ENCODE results near the gene TTC34.
"Not testable (repeated sequence)": the region's sequence is repeated elsewhere in the genome, so short reads cannot be mapped to it uniquely, and the experiment has no call there.

TTC34 gene

DNA sequence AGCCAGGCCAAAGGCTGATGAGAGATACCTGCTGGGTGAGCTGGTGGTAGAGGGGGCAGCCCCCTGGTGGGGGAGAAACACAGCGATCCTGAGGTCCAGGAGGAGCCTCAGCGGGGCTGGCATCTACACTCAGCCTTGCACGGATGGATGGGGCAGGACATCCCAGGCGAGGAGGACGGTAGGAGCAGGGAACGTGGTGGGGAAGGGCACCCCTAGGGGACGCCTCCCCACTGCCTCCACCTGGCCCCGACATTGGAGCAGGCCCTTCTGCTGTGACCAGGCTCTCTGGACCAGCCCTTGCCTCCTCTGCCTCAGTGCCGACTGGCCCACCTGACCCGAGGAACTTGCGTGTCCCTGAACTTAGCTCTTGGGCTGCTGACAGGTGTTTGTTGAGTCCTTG is 162.3 kb downstream of the TTC34 start:
- FAIRE-seq = no peak

DNA sequence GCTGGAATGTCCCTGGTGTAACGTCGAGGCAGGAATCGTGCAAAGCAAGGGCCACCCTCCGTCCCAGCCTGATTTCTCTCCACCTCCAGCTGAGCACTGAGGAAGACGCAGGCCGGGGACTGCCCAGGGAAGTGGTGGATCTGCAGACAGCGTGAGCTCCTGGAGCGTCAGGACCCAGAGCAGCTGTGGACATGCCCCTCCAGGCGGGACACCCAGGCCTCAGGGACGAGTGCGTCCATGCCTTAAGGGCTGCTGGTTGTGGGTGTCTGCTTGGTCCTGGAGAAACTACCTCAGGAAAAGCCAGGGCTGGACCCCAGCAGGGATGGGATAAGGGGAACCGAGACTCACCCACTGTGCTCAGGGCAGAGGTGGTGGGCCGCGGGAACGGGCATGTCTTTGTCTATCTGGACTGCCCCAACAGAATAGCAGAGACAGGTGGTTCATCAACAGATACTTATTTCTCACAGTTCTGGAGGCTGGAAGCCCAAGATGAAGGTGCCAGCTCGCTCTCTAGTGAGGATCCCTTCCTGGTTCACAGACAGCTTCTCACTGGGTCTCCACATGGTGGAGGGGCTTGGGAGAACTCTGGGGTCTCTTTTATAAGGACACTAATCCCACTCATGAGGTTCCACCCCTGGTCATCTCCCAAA is 162.9 kb downstream of the TTC34 start:
- FAIRE-seq = no peak

DNA sequence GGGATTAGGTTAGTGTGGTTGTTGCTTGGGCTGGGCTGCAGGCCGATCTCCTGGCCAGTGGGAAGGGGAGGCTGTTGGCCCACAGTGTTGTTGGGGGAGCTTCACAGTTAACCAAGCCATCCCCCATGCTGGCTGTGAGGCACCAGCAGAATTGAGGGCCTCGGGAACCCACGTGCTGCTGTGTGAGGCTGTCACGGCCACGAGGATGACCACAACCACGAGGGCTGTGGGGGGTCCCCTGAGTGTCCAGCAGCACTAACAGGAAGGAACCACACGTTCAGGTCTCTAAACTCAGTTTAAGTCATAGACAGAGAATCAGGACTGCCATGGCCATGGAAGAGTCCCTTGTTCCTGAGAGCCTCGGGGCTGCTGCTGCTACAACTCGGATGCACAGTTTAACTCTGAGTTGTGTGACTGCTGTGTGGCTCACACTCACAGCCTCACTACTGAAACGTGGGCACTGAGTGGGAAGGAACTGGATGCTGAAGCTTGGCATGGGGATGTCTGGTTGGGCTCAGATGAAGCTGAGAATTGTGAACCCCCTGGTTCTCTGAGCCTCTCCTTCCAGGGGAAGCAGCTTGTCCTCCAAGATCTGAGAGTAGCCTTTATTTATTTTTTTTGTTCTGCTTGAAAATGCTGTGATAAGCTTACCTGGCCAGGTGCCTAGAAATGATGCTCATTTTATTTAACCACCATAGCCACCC is 163.9 kb downstream of the TTC34 start:
- FAIRE-seq = no peak

DNA sequence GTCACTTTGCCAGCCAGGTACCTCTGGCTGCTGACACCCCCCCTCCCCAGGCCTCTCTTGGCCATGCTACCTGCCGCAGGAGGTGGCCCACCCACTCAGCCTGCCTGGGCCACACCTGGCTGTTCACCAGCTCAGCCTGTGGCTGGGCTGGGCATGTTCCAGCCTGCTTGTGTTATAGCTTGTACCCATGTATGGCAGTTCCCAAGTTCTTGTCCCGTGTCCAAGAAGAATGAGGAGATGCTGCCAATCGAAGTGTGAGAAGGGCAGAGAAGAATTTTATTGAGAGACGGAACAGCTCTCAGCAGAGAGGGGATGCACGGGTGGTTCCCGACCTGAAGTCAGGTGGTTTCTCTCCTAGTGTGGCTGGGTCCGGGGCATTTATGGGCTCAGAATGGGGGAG is 164.8 kb downstream of the TTC34 start:
- no peak for FAIRE-seq

DNA sequence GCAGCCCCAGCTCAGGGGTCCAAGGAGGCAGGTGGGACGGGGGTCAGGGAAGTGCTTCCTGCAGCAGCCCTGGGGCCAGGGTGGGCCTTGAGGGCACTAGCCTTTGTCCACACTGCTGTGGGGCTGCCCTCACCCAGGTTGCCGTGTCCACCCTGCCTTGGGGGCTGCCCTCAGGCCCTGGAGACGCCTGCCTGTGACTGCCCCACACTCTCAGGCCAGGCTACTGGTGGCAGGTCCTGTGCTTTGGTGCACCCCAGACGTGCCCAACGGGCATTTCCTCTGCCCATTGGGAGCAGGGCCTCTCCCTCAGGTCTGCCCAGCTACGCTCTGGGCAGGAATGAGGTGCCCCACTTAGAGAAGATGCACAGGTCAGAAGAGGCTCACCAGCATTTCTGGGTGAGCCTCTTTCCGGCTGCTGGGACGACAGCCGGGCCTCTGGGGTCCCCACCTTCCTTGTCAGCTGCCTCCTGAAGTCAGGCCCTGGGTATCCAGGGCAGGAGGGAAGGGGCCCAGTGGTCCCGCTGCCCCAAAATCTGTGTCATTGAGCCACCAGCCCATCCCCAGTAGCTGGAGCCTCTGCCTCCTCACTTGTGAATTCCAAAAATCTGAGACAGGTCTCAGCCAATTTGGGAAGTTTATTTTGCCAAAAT is 166.0 kb downstream of the TTC34 start:
- no peak for FAIRE-seq

DNA sequence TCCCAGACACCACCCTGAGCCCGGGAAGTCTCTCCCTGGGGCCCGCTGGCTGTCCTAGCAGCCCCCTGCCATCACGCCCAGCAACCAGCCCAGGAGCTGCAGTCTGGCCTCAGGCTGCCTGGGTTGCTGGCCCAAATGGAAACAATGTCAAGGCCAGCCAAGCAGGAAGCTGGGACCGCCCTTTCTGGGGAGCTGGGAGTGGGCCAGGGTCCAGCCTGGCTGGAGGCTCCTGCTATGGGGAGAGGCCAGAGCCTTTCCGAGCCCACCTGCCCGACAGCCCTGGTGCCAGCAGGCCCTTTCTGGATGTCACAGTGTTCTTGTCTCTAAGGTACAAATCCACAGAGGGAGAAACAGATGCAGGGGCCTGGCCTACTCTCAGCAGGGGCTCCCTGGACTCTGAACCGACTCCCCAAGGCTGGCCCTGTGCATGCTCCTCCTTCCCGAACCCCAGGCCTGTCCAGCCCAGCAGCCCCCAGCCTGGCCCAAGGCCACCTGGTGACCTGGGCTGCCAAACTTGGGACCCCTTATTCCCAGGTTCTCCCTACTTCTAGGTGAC is 167.5 kb downstream of the TTC34 start:
- no peak for FAIRE-seq

DNA sequence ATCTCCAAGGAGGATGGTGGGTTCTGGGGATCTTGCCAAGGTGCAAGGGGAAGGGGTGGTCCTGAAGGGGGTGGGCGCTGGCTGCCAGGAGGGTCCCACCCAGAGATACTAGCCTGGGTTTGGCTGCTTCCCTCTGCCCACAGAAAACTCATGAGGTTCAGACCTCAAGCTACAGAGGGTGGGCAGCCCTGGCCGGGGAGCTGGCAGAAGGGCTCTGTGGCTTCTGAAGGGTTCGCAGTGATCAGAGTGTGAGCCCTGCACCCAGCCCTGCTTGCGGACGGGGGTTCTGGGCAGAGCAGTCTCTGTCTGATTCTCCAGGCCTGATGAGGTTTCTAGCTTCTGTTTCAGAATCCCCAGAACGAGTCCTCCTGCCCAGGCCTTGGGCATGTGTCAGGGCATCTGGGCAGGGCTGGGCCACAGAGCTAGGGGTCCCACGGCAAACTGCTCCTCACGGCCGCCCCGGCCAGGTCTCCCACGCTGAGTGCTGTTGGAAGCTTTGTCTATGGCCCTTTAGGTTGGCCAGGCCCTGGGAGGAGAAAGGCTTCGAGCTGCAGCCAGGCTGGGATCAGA is 168.0 kb downstream of the TTC34 start:
- no peak for FAIRE-seq

DNA sequence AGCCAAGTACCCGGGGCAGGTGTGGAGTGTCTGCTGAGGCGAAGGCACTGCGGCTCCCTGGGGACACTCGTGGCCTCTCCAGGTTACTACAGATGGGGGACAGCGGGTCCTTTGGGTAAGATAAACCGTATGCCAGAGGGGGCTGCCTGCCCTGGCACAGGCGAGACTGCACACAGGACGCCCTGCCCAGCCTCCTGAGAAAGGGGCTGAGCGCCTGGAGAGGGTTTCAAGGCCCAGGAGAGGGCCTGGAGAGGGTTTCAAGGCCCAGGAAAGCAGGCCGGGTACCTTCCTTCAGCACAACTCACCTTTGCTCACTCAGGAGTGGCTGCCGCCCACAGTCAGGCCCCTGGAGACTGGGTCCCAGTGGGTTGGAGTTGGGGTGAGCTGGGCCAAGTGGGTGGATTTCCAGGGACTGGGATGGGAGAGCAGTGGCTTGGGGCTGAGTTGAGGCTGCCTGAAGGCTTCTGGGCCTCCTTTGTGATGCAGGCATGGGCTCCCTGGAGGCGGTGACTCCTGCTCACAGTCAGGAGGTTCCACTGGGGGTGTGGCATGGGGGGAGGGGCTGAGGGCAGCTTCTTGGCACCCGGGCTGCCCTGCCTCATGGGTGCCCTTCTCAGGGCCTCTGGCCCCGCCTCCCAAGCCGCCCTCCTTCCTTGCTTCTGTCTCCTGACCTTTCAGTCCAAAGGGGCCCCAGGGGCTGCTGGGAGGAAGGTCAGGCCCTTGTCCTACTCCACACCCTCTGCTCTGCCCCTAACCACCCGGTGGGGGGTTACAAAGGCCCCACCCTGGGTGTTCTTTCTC is 168.7 kb downstream of the TTC34 start, which contains the start of gene MMEL1:
Gene MMEL1 (minus strand): TSS at position 456 of the 801 bp plus-strand sequence. CDS start 3,532 bp downstream, outside the sequence.
- no peak for FAIRE-seq

DNA sequence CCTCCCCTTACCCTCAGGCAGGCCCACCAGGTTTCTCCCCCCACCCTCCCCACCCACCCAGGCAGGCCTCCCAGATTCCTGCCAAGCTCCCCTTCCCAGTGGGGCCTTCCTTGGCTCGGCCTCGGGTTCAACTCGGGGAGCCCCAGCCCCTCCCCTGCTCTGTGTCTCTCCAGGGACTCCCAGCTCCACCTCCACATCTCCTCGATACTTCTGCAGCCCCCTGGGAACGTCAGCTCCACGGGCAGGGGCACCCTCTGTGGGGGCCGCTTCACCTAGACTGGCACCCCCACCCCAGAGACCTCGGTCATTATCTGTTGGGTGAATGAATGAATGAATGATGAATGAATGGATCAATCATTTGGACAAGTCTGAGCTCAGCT is 169.5 kb downstream of the TTC34 start:
- FAIRE-seq = no peak

DNA sequence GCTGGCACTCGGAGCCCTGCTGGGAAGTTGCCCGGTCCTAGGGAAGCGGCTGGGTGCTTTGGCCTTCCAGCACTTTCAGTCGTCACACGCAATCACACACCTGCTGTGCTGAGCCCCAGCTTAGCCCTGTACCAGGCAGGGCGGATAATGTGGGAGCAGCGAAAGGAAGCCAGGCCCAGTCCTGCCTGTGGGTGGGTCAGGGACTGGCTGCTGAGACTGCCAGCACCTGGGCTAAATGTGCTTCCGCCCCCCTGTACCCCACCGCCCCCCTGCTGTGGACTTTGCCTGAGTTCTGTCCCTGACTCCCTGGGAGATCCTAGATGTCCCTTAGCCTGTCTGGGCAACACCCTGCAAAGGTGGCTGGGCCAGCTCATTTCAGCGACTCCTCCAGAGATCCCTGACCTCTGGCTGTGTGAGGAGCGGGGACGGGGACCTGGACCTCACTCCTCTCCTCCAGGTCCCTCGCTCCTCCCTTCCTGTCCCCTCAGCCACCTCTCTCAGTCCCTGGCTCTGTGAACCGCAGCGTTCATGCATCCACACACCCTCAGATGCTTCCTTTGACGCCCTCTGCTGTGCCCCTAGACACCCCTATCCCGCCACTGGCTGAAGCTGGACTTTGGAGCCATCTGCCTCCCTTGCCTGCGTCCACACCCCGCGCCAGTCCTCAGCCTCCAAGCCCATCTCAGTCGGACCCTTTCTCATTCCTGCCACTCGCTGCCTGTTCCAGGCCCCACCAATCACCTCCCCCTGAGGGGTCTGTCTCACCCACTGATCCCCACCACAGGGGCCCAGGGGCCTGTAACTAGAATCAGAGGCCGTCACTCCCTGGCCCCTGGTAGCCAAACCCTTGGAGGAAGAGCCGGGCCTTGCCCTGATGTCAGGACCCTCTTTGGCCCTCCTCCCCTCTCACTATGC is 170.1 kb downstream of the TTC34 start:
- FAIRE-seq = no peak

DNA sequence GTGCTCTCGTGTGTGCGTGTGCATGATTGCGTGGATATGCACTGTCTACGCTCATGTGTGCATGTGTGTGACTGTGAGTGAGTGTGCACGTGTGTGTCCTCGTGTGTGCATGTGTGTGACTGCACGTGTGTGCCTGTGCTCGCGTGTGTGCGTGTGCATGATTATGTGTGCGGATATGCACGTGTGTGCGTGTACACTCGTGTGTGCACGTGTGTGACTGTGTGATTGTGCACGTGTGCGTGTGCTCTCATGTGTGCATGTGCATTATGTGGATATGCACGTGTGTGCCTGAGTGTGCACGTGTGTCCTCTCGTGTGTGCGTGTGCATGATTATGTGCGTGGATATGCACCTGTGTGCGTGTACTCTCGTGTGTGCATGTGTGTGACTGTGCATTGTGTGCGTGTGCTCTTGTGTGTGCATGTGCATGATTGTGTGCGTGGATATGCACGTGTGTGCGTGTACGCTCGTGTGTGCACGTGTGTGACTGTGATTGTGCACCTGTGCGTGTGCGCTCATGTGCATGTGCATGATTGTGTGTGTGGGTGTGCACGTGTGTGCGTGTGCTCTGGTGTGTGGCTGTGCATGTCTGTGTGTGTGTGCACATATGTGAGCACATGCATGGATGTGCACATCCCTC is 170.9 kb downstream of the TTC34 start:
- no peak for FAIRE-seq

DNA sequence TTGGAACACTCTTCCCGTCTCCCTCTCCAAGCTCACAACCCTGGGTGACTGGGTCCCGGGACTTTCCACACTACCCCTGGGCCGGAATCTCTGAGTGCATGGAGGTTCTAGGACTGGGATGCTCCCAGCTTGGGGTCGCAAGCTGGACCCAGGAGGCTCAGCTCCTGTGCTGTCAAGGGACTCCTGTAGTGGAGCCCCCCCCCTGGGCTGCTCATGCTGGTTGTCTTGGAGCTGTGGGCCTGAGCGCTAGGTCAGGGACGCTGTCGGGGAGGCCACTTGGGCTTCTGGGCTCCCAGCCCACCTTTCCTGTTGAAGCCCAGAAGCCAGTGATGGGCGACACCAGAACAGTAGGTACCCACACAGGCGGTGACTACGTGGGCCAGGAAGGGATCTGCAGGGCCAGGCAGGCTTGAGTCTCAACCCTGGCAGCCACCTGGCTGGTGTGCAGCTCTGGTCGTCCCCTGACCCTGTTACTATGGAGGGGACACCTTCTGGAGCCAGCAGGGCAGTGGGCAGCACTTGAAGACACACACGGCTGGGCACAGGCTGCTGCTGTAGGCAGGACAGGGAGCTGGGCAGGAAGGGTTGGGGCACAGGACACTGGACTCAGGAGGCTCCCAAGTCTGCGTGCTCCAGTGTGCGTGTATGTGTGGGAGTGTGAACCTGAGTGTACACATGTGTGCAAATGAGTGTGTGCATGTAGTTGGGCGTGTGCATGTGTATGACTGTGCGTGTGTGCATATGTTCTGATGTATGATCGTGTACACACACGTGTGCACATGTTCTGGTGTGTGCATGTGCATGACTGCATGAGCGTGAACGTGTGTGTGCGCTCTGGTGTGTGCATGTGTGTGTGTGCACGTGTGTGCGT is 171.6 kb downstream of the TTC34 start:
- no peak for FAIRE-seq

DNA sequence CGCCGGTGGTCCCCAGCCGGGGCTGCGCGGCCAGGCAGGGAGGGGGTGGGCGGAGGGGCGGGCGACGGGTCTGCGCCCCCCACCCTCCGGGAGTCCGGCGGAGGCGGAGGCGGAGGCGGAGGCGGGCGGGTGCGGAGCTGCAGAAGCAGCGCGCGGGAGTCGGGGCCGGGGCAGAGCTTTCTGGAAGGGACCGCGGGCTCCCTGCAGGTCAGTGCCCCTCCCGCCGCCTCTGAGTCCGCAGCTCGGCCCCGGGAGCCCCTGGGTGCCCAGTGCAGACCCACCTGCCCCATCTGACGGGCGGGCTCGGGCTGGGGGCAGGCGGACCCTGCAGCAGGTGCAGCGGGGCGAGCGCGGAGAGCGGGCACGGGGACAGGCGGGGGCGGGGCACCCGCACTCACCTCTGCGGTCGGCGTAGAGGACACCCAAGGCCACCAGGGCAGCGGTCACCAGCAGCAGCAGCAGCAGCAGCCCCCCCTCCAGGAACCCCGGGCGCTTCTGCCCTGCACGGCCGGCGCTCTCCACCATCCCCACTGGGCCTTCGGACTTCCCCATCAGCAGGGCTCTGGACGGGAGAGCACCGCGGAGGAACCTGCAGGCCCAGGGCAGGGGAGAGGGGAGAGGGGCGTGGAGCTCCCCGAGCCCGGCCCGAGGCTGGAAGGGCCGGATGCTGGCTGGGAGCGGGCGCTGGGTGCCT is 172.4 kb downstream of the TTC34 start:
- no peak for FAIRE-seq

DNA sequence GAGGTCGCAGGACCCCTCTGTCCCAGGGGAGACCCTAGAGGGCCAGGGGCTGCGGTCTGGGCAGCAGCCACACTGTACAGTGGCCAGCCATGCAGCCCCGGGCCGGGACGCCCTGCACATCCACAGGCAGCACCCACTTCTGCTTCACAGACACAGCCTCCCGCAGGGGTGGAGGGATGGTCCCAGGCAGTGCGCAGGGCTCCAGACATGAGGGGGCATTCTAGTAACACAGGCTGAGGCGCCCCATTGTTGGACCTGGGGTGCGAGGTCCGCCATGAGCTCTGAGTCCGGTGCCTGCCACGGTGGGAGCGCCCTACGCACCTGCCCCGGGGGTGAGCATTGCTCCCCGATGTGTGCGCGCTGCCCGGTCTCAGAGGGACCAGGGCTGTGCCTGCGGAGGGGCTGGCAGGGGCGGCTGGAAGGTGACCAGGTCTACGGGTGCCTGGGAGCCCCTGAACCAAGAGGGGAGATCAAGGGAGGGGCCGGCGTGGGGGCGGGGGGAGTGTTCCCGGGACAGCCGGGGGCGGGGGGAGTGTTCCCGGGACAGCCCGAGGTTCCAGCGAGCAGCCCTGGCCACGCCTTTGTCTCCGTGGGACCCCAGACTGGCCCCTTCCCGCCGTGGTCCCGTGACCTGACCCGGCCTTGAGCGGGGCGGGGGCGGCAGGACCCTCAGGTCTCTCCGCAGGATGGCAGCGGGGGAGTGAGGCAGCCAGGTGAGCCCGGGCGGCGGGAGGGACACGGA is 173.1 kb downstream of the TTC34 start:
- no peak for FAIRE-seq

DNA sequence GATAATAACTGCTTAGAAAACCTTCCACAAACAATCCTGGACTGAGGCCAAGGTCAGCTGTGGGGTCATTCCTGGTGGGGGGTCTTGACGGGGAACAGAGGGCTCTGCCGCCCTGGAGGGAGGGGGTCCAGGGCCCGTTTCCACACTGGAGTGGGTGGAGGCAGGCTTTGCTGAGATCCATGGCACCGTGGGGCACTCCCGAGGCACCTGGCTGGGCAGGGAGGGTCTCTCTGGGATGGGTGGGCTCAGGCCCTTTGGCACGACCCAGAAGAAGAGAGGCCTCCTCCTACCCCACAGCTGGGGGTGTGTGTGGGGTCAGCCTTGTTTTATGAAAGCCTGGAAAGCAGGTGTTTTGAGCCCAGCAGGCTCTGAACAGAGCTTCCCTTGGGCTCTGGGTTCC is 173.7 kb downstream of the TTC34 start:
- no peak for FAIRE-seq

DNA sequence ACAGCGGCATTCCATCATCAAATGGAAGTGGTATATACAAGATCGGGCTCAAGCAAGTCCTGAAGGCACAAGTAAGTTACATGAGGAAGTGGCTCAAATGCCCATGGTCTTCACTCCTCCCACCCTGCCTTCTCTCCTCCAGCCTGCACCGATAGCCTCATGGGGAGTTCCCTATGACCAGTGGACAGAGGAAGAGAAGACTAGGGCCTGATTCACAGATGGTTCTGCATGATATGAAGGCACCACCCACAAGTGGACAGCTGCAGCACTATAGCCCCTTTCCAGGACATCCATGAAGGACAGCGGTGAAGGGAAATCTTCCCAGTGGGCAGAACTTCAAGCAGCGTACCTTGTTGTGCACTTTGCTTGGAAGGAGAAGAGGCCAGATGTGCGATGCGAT is 175.7 kb downstream of the TTC34 start:
- FAIRE-seq = not testable (repeated sequence)

DNA sequence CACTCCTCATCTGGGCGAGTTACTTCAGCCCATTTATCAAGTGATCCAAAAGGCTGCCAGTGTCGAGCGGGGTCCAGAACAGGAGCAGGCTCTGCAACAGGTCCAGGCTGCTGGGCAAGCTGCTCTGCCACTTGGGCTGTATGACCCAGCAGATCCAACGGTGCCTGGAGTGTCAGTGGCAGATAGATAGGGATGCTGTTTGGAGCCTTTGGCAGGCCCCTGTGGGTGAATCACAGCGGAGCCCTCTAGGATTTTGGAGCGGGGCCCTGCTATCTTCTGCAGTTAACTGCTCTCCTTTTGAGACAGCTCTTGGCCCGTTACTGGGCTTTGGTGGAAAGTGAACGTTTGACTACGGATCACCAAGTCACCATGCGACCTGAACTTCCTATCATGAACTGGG is 176.2 kb downstream of the TTC34 start:
- no peak for FAIRE-seq

DNA sequence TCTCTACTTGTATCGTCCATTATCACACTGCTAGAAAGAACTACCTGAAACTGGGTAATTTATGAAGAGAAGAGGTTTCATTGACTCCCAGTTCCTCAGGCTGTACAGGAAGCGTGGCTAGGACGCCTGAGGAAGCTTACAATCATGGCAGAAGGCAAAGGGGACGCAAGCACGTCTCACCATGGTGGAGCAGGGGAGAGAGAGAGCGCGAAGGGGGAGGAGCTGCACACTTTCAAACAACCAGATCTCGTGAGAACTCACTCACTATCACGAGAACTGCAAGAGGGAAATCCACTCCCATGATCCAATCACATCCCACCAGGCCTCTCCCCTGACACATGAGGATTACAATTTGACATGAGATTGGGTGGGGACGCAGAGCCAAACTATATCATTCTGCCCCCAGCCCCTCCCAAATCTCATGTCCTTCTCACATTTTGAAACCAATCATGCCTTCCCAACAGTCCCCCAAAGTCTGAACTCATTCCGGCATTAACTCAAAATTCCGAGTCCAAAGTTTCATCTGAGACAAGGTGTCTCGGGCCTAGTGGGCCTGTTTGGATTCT is 176.7 kb downstream of the TTC34 start:
- no peak for FAIRE-seq
